Osteoblast (primary cell): ENCODE measurements around the gene CBLL1. TPM values are rescaled to one million over a fixed set of nuclear protein-coding genes. Genes with fewer than 3 reads are reported as not detected.

Experiments used
- DNase-seq: peaks from one replicate; pipeline ENCODE4 v3.0.0; 2011; ENCODE audit warnings: low spot score, mixed read lengths; ENCODE audit not compliant: insufficient read length; ENCODE audit errors: missing footprints
- H2AFZ ChIP-seq: 2 replicates; pipeline ENCODE4 v1.6.0; 2011; ENCODE audit warnings: mild to moderate bottlenecking, low read length
- H3K27ac ChIP-seq: 2 replicates; pipeline ENCODE4 v1.5.1; 2011; ENCODE audit warnings: mild to moderate bottlenecking, low read depth, low read length, moderate library complexity
- H3K27me3 ChIP-seq: 2 replicates; pipeline ENCODE4 v1.6.0; 2012; ENCODE audit warnings: mild to moderate bottlenecking, control low read depth, inconsistent platforms, low read length, moderate library complexity; ENCODE audit not compliant: insufficient read depth
- H3K36me3 ChIP-seq: 2 replicates; pipeline ENCODE4 v1.5.1; 2011; ENCODE audit warnings: mild to moderate bottlenecking, low read length, control low read depth, moderate library complexity; ENCODE audit not compliant: insufficient read depth
- H3K4me1 ChIP-seq: 2 replicates; pipeline ENCODE4 v1.5.1; 2011; ENCODE audit warnings: mild to moderate bottlenecking, low read length, control low read depth, moderate library complexity; ENCODE audit not compliant: insufficient read depth
- H3K4me2 ChIP-seq: 2 replicates; pipeline ENCODE4 v1.6.0; 2011; ENCODE audit warnings: mild to moderate bottlenecking, low read length; ENCODE audit not compliant: insufficient read depth
- H3K4me3 ChIP-seq: fragments of 200-600 bp; sonication (generic); 3 replicates; pipeline ENCODE4 v1.5.1; 2012; ENCODE audit warnings: mild to moderate bottlenecking, low read length, inconsistent platforms; ENCODE audit not compliant: insufficient read depth
- H3K79me2 ChIP-seq: 2 replicates; pipeline ENCODE4 v1.6.0; 2012; ENCODE audit warnings: mild to moderate bottlenecking, low read length, control low read depth, inconsistent platforms; ENCODE audit not compliant: insufficient read depth
- H3K9me3 ChIP-seq: 2 replicates; pipeline ENCODE4 v1.5.1; 2011; ENCODE audit warnings: low read depth, low read length, control low read depth
- H4K20me1 ChIP-seq: 2 replicates; pipeline ENCODE4 v1.6.0; 2012; ENCODE audit warnings: mild to moderate bottlenecking, low read length, control low read depth; ENCODE audit not compliant: insufficient read depth
- CTCF ChIP-seq: IDR thresholded peaks from 2 replicates; pipeline ENCODE4 v1.5.1; 2011; ENCODE audit warnings: mild to moderate bottlenecking, low read depth, low read length, moderate library complexity; ENCODE audit errors: extremely low read depth
- total RNA-seq: library from RNA; depleted of rRNA; stranded (reverse); fragments of >200 nt; gene quantifications from 2 replicates; pipeline ENCODE4 v1.2.3, GENCODE V29; 2012

Gene CBLL1
- total RNA-seq, 1 donor, result 25.7 TPM

- H3K79me2 ChIP-seq, result no peaks in the 10 kb centered on the region
- DNase-seq, result no peak
- no peaks in the 10 kb centered on the region for H3K9me3 ChIP-seq
- H3K4me2 ChIP-seq, result no peak overlapping the region
- H2AFZ ChIP-seq, result no peak overlapping the region
- H3K27ac ChIP-seq, result no peak overlapping the region
- no peaks in the 10 kb centered on the region for H3K4me1 ChIP-seq
- H4K20me1 ChIP-seq, result no peaks in the 10 kb centered on the region
- H3K27me3 ChIP-seq, result no peaks in the 10 kb centered on the region
- no peak for TF ChIP-seq CTCF
- no peaks in the 10 kb centered on the region for H3K36me3 ChIP-seq
- no peak overlapping the region for H3K4me3 ChIP-seq
These were observed 66.7 kb downstream of the CBLL1 start for GRCh38 chr7:107810626-107811025.

Other genes with a start within 250 kb of the CBLL1 start
- gene COG5, start 180.2 kb upstream of the CBLL1 start, total RNA-seq, result 29.7 and 51.0 TPM in 2 replicates
- gene DUS4L, start 180.2 kb upstream of the CBLL1 start, total RNA-seq, result 5.4 and 8.5 TPM in 2 replicates
- 43.1 and 52.2 TPM in 2 replicates for gene BCAP29, start 163.9 kb upstream of the CBLL1 start, total RNA-seq
- 0.36 and 0.59 TPM in 2 replicates for gene SLC26A4, start 83.3 kb upstream of the CBLL1 start, total RNA-seq
- not detected in 2 replicates for gene SLC26A3, start 59.1 kb downstream of the CBLL1 start, total RNA-seq
- gene DLD, start 147.0 kb downstream of the CBLL1 start, total RNA-seq, result 53.6 and 55.4 TPM in 2 replicates